NCI-H2171 (cell line): ENCODE results near the gene FBXO40.

ENCODE experiments used
- DNase-seq: peaks from one replicate; lab custom pipeline; 2025; lab: John Stamatoyannopoulos, UW

Gene FBXO40

DNA sequence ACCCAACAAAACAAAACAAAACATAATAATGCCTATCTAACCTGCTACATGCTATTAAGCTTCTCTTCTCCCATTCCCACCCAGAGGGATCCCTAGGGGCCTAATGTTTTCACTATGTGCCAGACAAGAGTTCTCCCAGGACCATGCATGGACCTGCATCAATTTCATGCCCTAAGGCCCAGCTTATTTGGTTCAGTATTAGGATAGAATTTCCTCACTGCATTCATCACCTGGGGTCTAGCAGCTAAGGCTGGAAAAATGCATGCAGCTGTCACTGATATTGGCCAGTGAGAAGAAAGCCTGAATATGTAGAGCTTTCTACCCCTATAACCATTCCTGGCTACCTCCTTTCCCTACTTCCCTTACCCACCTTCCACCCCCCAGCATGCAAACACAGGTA, 69.6 kb downstream of the FBXO40 start:
- DNase-seq, result no peak

GRCh38 chr3:121663171-121663847, 70.1 kb downstream of the FBXO40 start:
- no peak for DNase-seq

DNA sequence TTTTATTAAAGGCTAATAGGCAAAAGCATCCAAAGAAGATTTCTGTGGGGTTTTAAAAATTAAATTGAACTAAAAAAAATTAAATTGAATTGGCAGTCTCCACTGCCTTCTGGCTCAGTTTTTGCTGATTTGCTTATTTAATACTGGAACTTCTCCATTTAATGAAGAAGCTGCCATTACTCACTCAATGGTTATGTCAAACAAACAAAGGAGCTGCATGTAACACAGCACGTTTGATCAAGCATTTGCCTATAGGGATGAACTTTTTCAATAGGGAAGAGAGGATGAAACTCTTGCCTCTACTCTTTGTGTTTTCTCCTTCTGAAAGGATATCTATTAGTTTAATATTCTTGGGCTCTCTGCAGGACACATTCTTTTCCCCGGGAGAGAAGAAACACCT, 72.3 kb downstream of the FBXO40 start:
- no peak for DNase-seq

- DNase-seq, result no peak
Measured at GRCh38 chr3:121667333-121667732, 74.2 kb downstream of the FBXO40 start.

DNA sequence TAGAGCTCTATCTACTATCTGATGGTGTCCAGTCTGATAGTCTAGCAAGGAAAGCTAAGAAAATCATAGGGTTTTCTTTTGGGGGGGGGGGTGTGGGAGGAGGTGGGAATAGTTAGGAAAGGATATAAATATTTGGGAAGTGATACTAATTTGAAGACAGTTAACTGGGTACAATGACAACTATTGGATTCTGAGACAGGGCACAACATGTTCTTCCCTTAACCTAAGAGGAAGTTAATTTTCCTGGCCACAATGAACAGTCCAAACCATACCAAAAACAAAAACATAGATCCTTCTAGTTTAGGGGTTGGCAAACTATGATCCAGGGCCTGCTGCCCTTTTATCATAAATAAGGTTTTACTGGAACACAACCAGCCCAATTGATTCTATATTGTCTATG, 77.5 kb downstream of the FBXO40 start:
- no peak for DNase-seq

- no peak for DNase-seq
Measured at GRCh38 chr3:121677141-121677540, 84.0 kb downstream of the FBXO40 start.
